NT2/D1 (cell line): ENCODE results near the gene ITGBL1.

Source experiments
- DNase-seq: peaks from one replicate; pipeline ENCODE4 v3.0.0-alpha.2; 2011; ENCODE audit warnings: low read depth, low spot score
- H3K27me3 ChIP-seq: 2 replicates; pipeline ENCODE4 v1.6.0; 2011; ENCODE audit warnings: mild to moderate bottlenecking; ENCODE audit not compliant: insufficient read length, insufficient read depth
- H3K36me3 ChIP-seq: 2 replicates; pipeline ENCODE4 v1.6.1; 2011; ENCODE audit warnings: mild to moderate bottlenecking, low read length, mixed read lengths; ENCODE audit not compliant: insufficient read depth, insufficient read length
- H3K4me1 ChIP-seq: 2 replicates; pipeline ENCODE4 v1.5.1; 2011; ENCODE audit not compliant: insufficient read depth, insufficient read length
- H3K4me3 ChIP-seq: 2 replicates; pipeline ENCODE4 v1.5.1; 2011; ENCODE audit warnings: low read depth; ENCODE audit not compliant: insufficient read length
- H3K9ac ChIP-seq: 2 replicates; pipeline ENCODE4 v1.6.0; 2011; ENCODE audit warnings: low read depth; ENCODE audit not compliant: insufficient read length
- H3K9me3 ChIP-seq: 2 replicates; pipeline ENCODE4 v1.5.1; 2011; ENCODE audit warnings: mild to moderate bottlenecking, low read length; ENCODE audit not compliant: insufficient read depth
- SUZ12 ChIP-seq: IDR thresholded peaks from 2 replicates; pipeline ENCODE4 v1.6.1; 2011; ENCODE audit not compliant: insufficient read length, insufficient read depth; ENCODE audit errors: extremely low read depth
- YY1 ChIP-seq: IDR thresholded peaks from 2 replicates; pipeline ENCODE4 v1.6.1; 2011; ENCODE audit not compliant: insufficient read length, insufficient read depth
- ZNF274 ChIP-seq: IDR thresholded peaks from 2 replicates; pipeline ENCODE4 v1.6.1; 2011; ENCODE audit warnings: mild to moderate bottlenecking, low read depth, low read length

Gene ITGBL1

GRCh38 chr13:101711307-101712025 lies 259.0 kb downstream of the ITGBL1 start:
- H3K27me3 ChIP-seq: no peaks in the 10 kb centered on the region
- no peak overlapping the region for H3K9ac ChIP-seq
- TF ChIP-seq SUZ12 (no peak), YY1 (no peak), ZNF274 (no peak)
- no peaks in the 10 kb centered on the region for H3K36me3 ChIP-seq
- DNase-seq: no peak
- no peak overlapping the region for H3K4me3 ChIP-seq
- no peaks in the 10 kb centered on the region for H3K9me3 ChIP-seq
- no peaks in the 10 kb centered on the region for H3K4me1 ChIP-seq

GRCh38 chr13:101712026-101712348 lies 259.5 kb downstream of the ITGBL1 start:
- H3K4me3 ChIP-seq: no peak overlapping the region
- no peaks in the 10 kb centered on the region for H3K4me1 ChIP-seq
- no peak for TF ChIP-seq YY1
- TF ChIP-seq SUZ12: no peak
- no peak for TF ChIP-seq ZNF274
- no peaks in the 10 kb centered on the region for H3K36me3 ChIP-seq
- no peak for DNase-seq
- no peak overlapping the region for H3K9ac ChIP-seq
- no peaks in the 10 kb centered on the region for H3K27me3 ChIP-seq
- no peaks in the 10 kb centered on the region for H3K9me3 ChIP-seq

- no peak for DNase-seq
- Histone ChIP-seq H3K27me3 (no peaks in the 10 kb centered on the region), H3K4me1 (no peaks in the 10 kb centered on the region), H3K36me3 (no peaks in the 10 kb centered on the region), H3K9ac (no peak overlapping the region), H3K4me3 (no peak overlapping the region), H3K9me3 (no peaks in the 10 kb centered on the region)
- TF ChIP-seq ZNF274 (no peak), SUZ12 (no peak), YY1 (no peak)
These were observed 261.7 kb downstream of the ITGBL1 start for GRCh38 chr13:101714195-101714594.

- Histone ChIP-seq H3K4me1 (no peaks in the 10 kb centered on the region), H3K36me3 (no peaks in the 10 kb centered on the region), H3K9me3 (no peaks in the 10 kb centered on the region), H3K27me3 (no peaks in the 10 kb centered on the region), H3K9ac (no peak overlapping the region), H3K4me3 (no peak overlapping the region)
- no peak for TF ChIP-seq ZNF274
- TF ChIP-seq SUZ12: no peak
- TF ChIP-seq YY1: no peak
- no peak for DNase-seq
These were observed 264.9 kb downstream of the ITGBL1 start for GRCh38 chr13:101717353-101717752.

- Histone ChIP-seq H3K9ac (no peak overlapping the region), H3K9me3 (no peaks in the 10 kb centered on the region), H3K4me3 (no peak overlapping the region), H3K27me3 (no peaks in the 10 kb centered on the region), H3K36me3 (no peaks in the 10 kb centered on the region), H3K4me1 (no peaks in the 10 kb centered on the region)
- TF ChIP-seq SUZ12: no peak
- TF ChIP-seq ZNF274: no peak
- no peak for TF ChIP-seq YY1
- no peak for DNase-seq
These were observed 266.0 kb downstream of the ITGBL1 start for GRCh38 chr13:101718496-101718895.

GRCh38 chr13:101726681-101727080 lies 274.2 kb downstream of the ITGBL1 start:
- no peaks in the 10 kb centered on the region for H3K36me3 ChIP-seq
- no peaks in the 10 kb centered on the region for H3K4me1 ChIP-seq
- no peaks in the 10 kb centered on the region for H3K27me3 ChIP-seq
- no peak for DNase-seq
- no peak overlapping the region for H3K9ac ChIP-seq
- TF ChIP-seq YY1: no peak
- no peak for TF ChIP-seq ZNF274
- no peak for TF ChIP-seq SUZ12
- no peak overlapping the region for H3K4me3 ChIP-seq
- no peaks in the 10 kb centered on the region for H3K9me3 ChIP-seq

- no peak for TF ChIP-seq YY1
- no peak for TF ChIP-seq SUZ12
- TF ChIP-seq ZNF274: no peak
- H3K9ac ChIP-seq: no peak overlapping the region
- H3K9me3 ChIP-seq: no peaks in the 10 kb centered on the region
- H3K4me3 ChIP-seq: no peak overlapping the region
- H3K4me1 ChIP-seq: no peaks in the 10 kb centered on the region
- H3K36me3 ChIP-seq: no peaks in the 10 kb centered on the region
- no peaks in the 10 kb centered on the region for H3K27me3 ChIP-seq
- no peak for DNase-seq
These were observed 274.6 kb downstream of the ITGBL1 start for GRCh38 chr13:101727118-101727517.

GRCh38 chr13:101728021-101728420 lies 275.5 kb downstream of the ITGBL1 start:
- Histone ChIP-seq H3K27me3 (no peaks in the 10 kb centered on the region), H3K36me3 (no peaks in the 10 kb centered on the region), H3K9me3 (no peaks in the 10 kb centered on the region), H3K4me1 (no peaks in the 10 kb centered on the region), H3K4me3 (no peak overlapping the region), H3K9ac (no peak overlapping the region)
- TF ChIP-seq YY1 (no peak), ZNF274 (no peak), SUZ12 (no peak)
- no peak for DNase-seq
